ENCODE measurements around the gene ZCCHC17. TPM values are rescaled to one million over a fixed set of nuclear protein-coding genes. Genes with fewer than 3 reads are reported as not detected.

ZCCHC17 gene
- total RNA-seq, 2 experiments from 2014 or later, result 30.1 to 33.8 TPM

DNA sequence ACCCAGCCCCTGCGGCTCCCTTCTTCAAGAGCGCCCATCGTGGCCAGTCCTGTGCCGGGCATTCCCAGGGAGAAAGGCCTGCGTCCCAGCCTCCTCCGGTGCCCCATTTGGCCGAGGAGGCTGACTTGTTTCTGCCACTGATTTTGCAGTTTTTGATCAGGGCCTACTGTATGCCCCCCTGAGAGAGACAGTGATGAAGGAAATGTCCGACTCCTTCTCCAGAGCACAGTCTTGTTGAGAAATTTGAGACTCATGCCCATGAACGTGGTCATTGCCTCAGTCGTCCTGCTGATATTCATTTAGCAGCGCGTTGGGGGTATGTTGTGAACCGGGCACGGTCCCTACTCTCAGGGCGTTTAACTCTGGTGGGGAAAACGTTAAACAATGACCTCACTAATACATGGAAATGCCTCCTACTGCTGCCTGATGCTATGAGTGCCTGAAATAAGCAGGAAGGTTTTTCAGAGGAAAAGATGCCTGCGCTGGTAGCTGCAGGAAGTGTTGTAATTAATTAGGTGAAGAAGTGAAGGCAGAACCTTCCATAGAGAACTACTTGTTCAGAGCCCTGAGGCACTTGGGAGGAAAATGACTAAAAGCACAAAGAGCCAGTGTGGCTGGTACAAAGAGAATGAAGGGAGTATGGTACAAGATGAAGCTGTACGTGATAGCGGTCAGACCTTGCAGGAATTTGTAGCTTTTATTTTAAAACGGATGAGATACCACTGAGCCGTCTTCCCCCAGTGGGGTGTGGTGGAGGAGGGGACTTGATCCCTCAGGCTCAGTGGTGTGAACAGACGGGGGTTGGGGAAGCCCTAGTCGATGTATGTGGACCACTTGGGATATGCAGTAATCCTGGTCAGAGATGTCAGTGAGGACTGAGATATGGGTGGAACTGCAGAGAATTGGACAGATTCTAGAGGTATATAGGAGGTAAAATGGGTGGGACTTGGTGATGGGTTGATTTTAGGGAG lies 730 bp downstream of the ZCCHC17 start:
- ChIA-PET POLR2A (interaction anchor here (0.7 to 1.5 kb wide), 7 partner anchors 18 to 233 kb away, joined by 3 to 9 read pairs (median 3); no protein-coding TSS in a partner anchor), CTCF (ENCODE audit: unreplicated experiment) (no interaction called here)
- H3K9me3 ChIP-seq (ENCODE audit: low read length), result no peaks in the 10 kb centered on the region
- peaks cover 25% of the 10 kb centered on the region for H3K4me1 ChIP-seq (ENCODE audit: insufficient read depth, low read length, poor library complexity, severe bottlenecking)
- H3K36me3 ChIP-seq (ENCODE audit: insufficient read depth, low read length), result peaks cover 29% of the 10 kb centered on the region
- TF ChIP-seq, protein P1, sequence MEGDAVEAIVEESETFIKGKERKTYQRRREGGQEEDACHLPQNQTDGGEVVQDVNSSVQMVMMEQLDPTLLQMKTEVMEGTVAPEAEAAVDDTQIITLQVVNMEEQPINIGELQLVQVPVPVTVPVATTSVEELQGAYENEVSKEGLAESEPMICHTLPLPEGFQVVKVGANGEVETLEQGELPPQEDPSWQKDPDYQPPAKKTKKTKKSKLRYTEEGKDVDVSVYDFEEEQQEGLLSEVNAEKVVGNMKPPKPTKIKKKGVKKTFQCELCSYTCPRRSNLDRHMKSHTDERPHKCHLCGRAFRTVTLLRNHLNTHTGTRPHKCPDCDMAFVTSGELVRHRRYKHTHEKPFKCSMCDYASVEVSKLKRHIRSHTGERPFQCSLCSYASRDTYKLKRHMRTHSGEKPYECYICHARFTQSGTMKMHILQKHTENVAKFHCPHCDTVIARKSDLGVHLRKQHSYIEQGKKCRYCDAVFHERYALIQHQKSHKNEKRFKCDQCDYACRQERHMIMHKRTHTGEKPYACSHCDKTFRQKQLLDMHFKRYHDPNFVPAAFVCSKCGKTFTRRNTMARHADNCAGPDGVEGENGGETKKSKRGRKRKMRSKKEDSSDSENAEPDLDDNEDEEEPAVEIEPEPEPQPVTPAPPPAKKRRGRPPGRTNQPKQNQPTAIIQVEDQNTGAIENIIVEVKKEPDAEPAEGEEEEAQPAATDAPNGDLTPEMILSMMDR (conservative IDR thresholded peaks at IDR 0.05; ENCODE audit: low read length), result no peak
- TF ChIP-seq EZH2phosphoT487 (IDR thresholded peaks at IDR 0.05; ENCODE audit: borderline replicate concordance, low read depth, low read length), result no peak
- peak; percentile 13 for DNase-seq (ENCODE audit: low spot score)
- intact Hi-C loops (cut with micrococcal nuclease; ENCODE audit: unreplicated experiment), result loop anchor here (2.0 kb wide), 1 partner anchor 125 kb away; no protein-coding TSS in a partner anchor
- peaks cover 72% of the 10 kb centered on the region for H3K79me2 ChIP-seq (ENCODE audit: insufficient read depth, low read depth, low read length)
- H2AFZ ChIP-seq (ENCODE audit: low read length), result peak overlapping the region; percentile 38
- H3K4me2 ChIP-seq (ENCODE audit: low read length), result peak overlapping the region; percentile 83
- H3K9me2 ChIP-seq (ENCODE audit: insufficient read depth, low read length), result no peaks in the 10 kb centered on the region
- H3K4me3 ChIP-seq (ENCODE audit: low read depth, low read length, poor library complexity, severe bottlenecking), result peak overlapping the region; percentile 90
- H3K27ac ChIP-seq (ENCODE audit: low read depth, low read length, poor library complexity, severe bottlenecking), result peak overlapping the region; percentile 44
- no peaks in the 10 kb centered on the region for H4K20me1 ChIP-seq (ENCODE audit: insufficient read depth, low read length)
- BruUV-seq (replicated peaks), result TSS peak; percentile 74

DNA sequence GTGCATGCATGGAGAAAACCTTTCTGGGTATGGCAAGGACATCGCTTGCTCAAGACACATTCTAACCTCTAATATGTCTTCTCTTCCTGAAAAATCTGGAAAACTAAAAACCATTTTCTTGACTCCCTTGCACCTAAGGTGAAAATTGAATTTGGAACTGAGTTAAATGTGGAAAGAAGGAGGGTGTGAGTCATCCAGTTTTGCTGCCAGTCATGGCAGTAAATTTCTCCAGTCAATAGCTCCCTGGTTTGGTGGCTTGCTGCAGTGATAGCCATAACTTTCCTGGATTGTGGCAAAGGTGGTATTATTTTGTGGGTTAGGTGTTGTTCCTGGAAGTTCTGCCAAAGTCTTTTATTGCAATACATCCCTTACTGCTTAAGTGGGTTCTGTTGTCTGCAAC lies 2.5 kb downstream of the ZCCHC17 start:
- Histone ChIP-seq H3K79me2 (ENCODE audit: insufficient read depth, low read depth, low read length) (peaks cover 54% of the 10 kb centered on the region), H3K27ac (ENCODE audit: low read depth, low read length, poor library complexity, severe bottlenecking) (no peak overlapping the region), H3K36me3 (ENCODE audit: insufficient read depth, low read length) (peaks cover 13% of the 10 kb centered on the region; the same call in 1 of the 2 replicates), H3K9me3 (ENCODE audit: low read length) (no peaks in the 10 kb centered on the region), H3K4me3 (ENCODE audit: low read depth, low read length, poor library complexity, severe bottlenecking) (no peak overlapping the region), H3K9me2 (ENCODE audit: insufficient read depth, low read length) (no peaks in the 10 kb centered on the region), H2AFZ (ENCODE audit: low read length) (no peak overlapping the region), H4K20me1 (ENCODE audit: insufficient read depth, low read length) (no peaks in the 10 kb centered on the region), H3K4me1 (ENCODE audit: insufficient read depth, low read length, poor library complexity, severe bottlenecking) (peaks cover 25% of the 10 kb centered on the region), H3K4me2 (ENCODE audit: low read length) (0 out of 2 replicates have a peak overlapping the region, but pooled peaks have one; percentile 83)
- no peak for DNase-seq (ENCODE audit: low spot score)
- TF ChIP-seq, protein P1 (conservative IDR thresholded peaks at IDR 0.05; ENCODE audit: low read length), result no peak
- TF ChIP-seq EZH2phosphoT487 (IDR thresholded peaks at IDR 0.05; ENCODE audit: borderline replicate concordance, low read depth, low read length), result no peak
- intact Hi-C loops (cut with micrococcal nuclease; ENCODE audit: unreplicated experiment), result no loop called here
- no TSS peak for BruUV-seq (replicated peaks)
- ChIA-PET CTCF (ENCODE audit: unreplicated experiment) (no interaction called here), POLR2A (no interaction called here)

GRCh38 chr1:31300193-31300592 lies 3.4 kb downstream of the ZCCHC17 start:
- no peak overlapping the region for H3K4me3 ChIP-seq (ENCODE audit: low read depth, low read length, poor library complexity, severe bottlenecking)
- ChIA-PET CTCF (ENCODE audit: unreplicated experiment) (no interaction called here), POLR2A (no interaction called here)
- H4K20me1 ChIP-seq (ENCODE audit: insufficient read depth, low read length), result no peaks in the 10 kb centered on the region
- H3K36me3 ChIP-seq (ENCODE audit: insufficient read depth, low read length), result peaks cover 11% of the 10 kb centered on the region; the same call in 1 of the 2 replicates
- no peaks in the 10 kb centered on the region for H3K9me2 ChIP-seq (ENCODE audit: insufficient read depth, low read length)
- no peak for DNase-seq (ENCODE audit: low spot score)
- no TSS peak for BruUV-seq (replicated peaks)
- intact Hi-C loops (cut with micrococcal nuclease; ENCODE audit: unreplicated experiment), result no loop called here
- no peak overlapping the region for H2AFZ ChIP-seq (ENCODE audit: low read length)
- no peak overlapping the region for H3K4me2 ChIP-seq (ENCODE audit: low read length)
- peaks cover 46% of the 10 kb centered on the region for H3K79me2 ChIP-seq (ENCODE audit: insufficient read depth, low read depth, low read length)
- H3K27ac ChIP-seq (ENCODE audit: low read depth, low read length, poor library complexity, severe bottlenecking), result no peak overlapping the region
- no peaks in the 10 kb centered on the region for H3K9me3 ChIP-seq (ENCODE audit: low read length)
- TF ChIP-seq EZH2phosphoT487 (IDR thresholded peaks at IDR 0.05; ENCODE audit: borderline replicate concordance, low read depth, low read length), result no peak
- TF ChIP-seq, protein P1 (conservative IDR thresholded peaks at IDR 0.05; ENCODE audit: low read length), result no peak
- H3K4me1 ChIP-seq (ENCODE audit: insufficient read depth, low read length, poor library complexity, severe bottlenecking), result peaks cover 23% of the 10 kb centered on the region

Data from OCI-LY7 (cell line).